NCI-H460 (cell line): ENCODE results near the gene GPR68. TPM values are rescaled to one million over a fixed set of nuclear protein-coding genes. Genes with fewer than 3 reads are reported as not detected.
A peak's percentile ranks its signal among the peaks of the same experiment; 100 is the strongest.

Experiments
- DNase-seq: peaks from one replicate; pipeline ENCODE4 v3.0.0-alpha.2; 2016; ENCODE audit warnings: low read depth; ENCODE audit errors: extremely low read depth
- polyA plus RNA-seq: library from polyadenylated mRNA; depleted of rRNA; stranded (reverse); fragments of >200 nt; gene quantifications from 2 replicates; pipeline ENCODE4 v1.2.3, GENCODE V29; 2014; cell fraction: nucleus; rRNA removed
- total RNA-seq: library from RNA; depleted of rRNA; stranded (reverse); fragments of >200 nt; shearing (Covaris generic); gene quantifications from 2 replicates; pipeline ENCODE4 v1.2.3, GENCODE V29; 2014; rRNA removed

The GPR68 gene
- total RNA-seq: not detected in 2 replicates
- 0.10 TPM in 1 of 2 replicates, not detected in the other for polyA plus RNA-seq

GRCh38 chr14:91244501-91244901 lies at the start of gene GPR68:
Gene GPR68, minus strand, starts transcription at chr14:91244704. Its CDS starts 9,654 bp downstream, at chr14:91235050.
- DNase-seq: no peak

GRCh38 chr14:91294153-91294552 lies 49.6 kb upstream of the GPR68 start:
- no peak for DNase-seq

GRCh38 chr14:91293281-91293680 lies 48.8 kb upstream of the GPR68 start:
- no peak for DNase-seq

- DNase-seq: no peak
Observed at GRCh38 chr14:91292491-91292890, 48.0 kb upstream of the GPR68 start.

- no peak for DNase-seq
Observed at GRCh38 chr14:91291786-91292405, 47.4 kb upstream of the GPR68 start.

GRCh38 chr14:91290986-91291385 lies 46.5 kb upstream of the GPR68 start:
- DNase-seq: no peak

- DNase-seq: no peak
Observed at GRCh38 chr14:91289464-91289863, 45.0 kb upstream of the GPR68 start.

- no peak for DNase-seq
Observed at GRCh38 chr14:91288876-91289275, 44.4 kb upstream of the GPR68 start.

- DNase-seq: peak; percentile 73
Observed at GRCh38 chr14:91286530-91286937, 42.0 kb upstream of the GPR68 start.

GRCh38 chr14:91284791-91285548 lies 40.5 kb upstream of the GPR68 start:
- no peak for DNase-seq

GRCh38 chr14:91284146-91284790 lies 39.8 kb upstream of the GPR68 start:
- DNase-seq: no peak

- no peak for DNase-seq
Observed at GRCh38 chr14:91283666-91284065, 39.2 kb upstream of the GPR68 start.

GRCh38 chr14:91282954-91283645 lies 38.6 kb upstream of the GPR68 start:
- DNase-seq: no peak

- no peak for DNase-seq
Observed at GRCh38 chr14:91281346-91281745, 36.8 kb upstream of the GPR68 start.

- no peak for DNase-seq
Observed at GRCh38 chr14:91280129-91280528, 35.6 kb upstream of the GPR68 start.

- DNase-seq: no peak
Observed at GRCh38 chr14:91279354-91279753, 34.9 kb upstream of the GPR68 start.

- DNase-seq: no peak
Observed at GRCh38 chr14:91278383-91278715, 33.8 kb upstream of the GPR68 start.

GRCh38 chr14:91277546-91278382 lies 33.3 kb upstream of the GPR68 start:
- no peak for DNase-seq

- DNase-seq: no peak
Observed at GRCh38 chr14:91274796-91275195, 30.3 kb upstream of the GPR68 start.

- no peak for DNase-seq
Observed at GRCh38 chr14:91273885-91274273, 29.4 kb upstream of the GPR68 start.
